SIG-M5 treated with dmso at 0.1 percent for 504 hours (cell line): ENCODE results near the gene DBNDD2.
A peak's percentile ranks its signal among the peaks of the same experiment; 100 is the strongest.

ENCODE experiments used
- DNase-seq: peaks from one replicate; lab custom pipeline; 2025; ENCODE audit not compliant: unreplicated experiment; lab: John Stamatoyannopoulos, UW

Gene DBNDD2

GRCh38 chr20:45448270-45448669, 40.2 kb downstream of the DBNDD2 start:
- no peak for DNase-seq

GRCh38 chr20:45449528-45449927, 41.4 kb downstream of the DBNDD2 start:
- DNase-seq, result no peak

- peak; percentile 96 for DNase-seq
Observed at GRCh38 chr20:45450097-45450818, 42.2 kb downstream of the DBNDD2 start.

GRCh38 chr20:45452238-45452637, 44.1 kb downstream of the DBNDD2 start:
- no peak for DNase-seq

DNA sequence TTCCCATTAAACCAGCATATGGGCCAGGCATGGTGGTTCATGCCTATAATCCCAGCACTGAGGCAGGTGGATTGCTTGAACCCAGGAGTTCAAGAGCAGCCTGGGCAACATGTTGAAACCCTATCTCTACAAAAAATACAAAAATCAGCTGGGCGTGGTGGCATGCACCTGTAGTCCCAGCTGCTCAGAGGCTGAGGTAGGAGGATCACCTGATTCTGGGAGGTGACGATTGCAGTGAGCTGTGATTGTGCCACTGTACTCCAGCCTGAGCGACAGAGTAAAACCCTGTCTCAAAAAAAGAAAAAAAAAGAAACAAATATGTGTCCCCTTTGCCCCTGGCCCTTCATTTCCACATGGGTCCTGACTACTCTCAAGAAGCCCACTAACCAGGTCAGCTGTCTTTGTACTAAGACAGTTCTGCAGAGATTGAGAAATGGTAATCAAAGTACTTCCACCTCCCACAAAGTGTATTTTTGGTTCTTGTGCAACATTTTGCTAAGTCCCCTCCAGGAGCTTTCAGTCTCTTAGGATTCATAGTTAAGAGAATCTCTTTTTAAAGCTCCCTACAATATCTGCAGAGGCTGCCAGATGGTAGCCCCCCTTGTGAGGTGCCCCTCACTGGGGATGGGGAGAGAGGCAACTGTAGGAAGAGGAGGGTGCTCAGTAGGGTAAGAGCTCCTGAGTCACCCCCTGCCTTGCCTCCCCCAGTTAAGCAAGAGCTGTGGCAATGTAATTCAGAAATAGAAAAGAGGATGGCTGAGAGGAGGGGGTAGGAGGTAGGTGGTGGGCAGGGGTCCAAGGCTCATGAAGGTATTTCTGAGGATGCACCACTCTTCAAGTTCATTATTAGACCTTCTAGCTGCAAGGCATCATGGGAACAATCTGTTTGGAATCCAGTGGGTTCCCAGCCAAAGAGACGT, 44.9 kb downstream of the DBNDD2 start:
- DNase-seq, result peak; percentile 63

DNA sequence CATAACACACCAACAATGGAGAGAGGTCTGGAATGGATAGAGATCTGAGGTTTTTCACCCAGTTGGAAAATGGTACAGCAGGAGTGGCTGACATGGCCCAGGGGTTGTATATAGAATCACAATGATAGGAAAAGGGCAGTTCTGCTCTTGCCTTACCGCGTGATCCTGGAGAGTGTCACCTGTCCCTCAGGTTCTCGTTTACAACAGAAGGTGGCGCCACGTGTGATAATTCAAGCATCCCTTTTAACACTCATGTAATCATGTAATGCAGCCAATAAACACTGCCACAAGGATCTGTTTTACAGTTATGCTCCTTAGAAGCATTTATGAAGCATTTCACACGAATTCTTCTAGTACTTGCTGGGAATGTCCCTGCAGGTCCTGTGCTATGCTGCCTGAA, 48.5 kb downstream of the DBNDD2 start:
- peak; percentile 17 for DNase-seq

- peak; percentile 21 for DNase-seq
Observed at GRCh38 chr20:45459606-45460005, 51.5 kb downstream of the DBNDD2 start.
